ENCODE results near the gene KY. TPM values are rescaled to one million over a fixed set of nuclear protein-coding genes. Genes with fewer than 3 reads are reported as not detected.

The KY gene
- total and polyA plus RNA-seq, 2 of the 8 experiments (the other 6 are each of a cell fraction or from before 2014, with no cell fraction given), result not detected

- TF ChIP-seq SIRT6 (IDR thresholded peaks at IDR 0.05; ENCODE audit: low read length), result no peak
- TF ChIP-seq TEAD4 (IDR thresholded peaks at IDR 0.05; ENCODE audit: low read depth, low read length), result no peak
Measured at GRCh38 chr3:134647902-134648760, 2.7 kb downstream of the KY start (continued).

All from H1 (cell line).